T1000 (cell line): ENCODE measurements around the gene MON2.
"Not testable (repeated sequence)": the region's sequence is repeated elsewhere in the genome, so short reads cannot be mapped to it uniquely, and the experiment has no call there.

Experiments
- DNase-seq: peaks from one replicate; lab custom pipeline; 2025; ENCODE audit warnings: mixed read lengths; lab: John Stamatoyannopoulos, UW

MON2 gene

GRCh38 chr12:62471734-62472133 lies 5.1 kb downstream of the MON2 start:
- no peak for DNase-seq

- peak; percentile 3 for DNase-seq
Measured at GRCh38 chr12:62472472-62472871, 5.8 kb downstream of the MON2 start.

GRCh38 chr12:62481843-62482540 lies 15.4 kb downstream of the MON2 start:
- no peak for DNase-seq

- no peak for DNase-seq
Measured at GRCh38 chr12:62482769-62483168, 16.1 kb downstream of the MON2 start.

GRCh38 chr12:62484233-62484632 lies 17.6 kb downstream of the MON2 start:
- no peak for DNase-seq

GRCh38 chr12:62505786-62506185 lies 39.2 kb downstream of the MON2 start:
- no peak for DNase-seq

GRCh38 chr12:62512901-62513300 lies 46.3 kb downstream of the MON2 start:
- DNase-seq = no peak

GRCh38 chr12:62514080-62514479 lies 47.5 kb downstream of the MON2 start:
- DNase-seq = not testable (repeated sequence)

GRCh38 chr12:62516927-62517326 lies 50.3 kb downstream of the MON2 start:
- DNase-seq = no peak

GRCh38 chr12:62517887-62518286 lies 51.3 kb downstream of the MON2 start:
- DNase-seq = no peak

- DNase-seq = no peak
Measured at GRCh38 chr12:62519043-62519442, 52.4 kb downstream of the MON2 start.

GRCh38 chr12:62520361-62520760 lies 53.7 kb downstream of the MON2 start:
- DNase-seq = no peak

GRCh38 chr12:62522984-62523383 lies 56.4 kb downstream of the MON2 start:
- DNase-seq = no peak

- no peak for DNase-seq
Measured at GRCh38 chr12:62523619-62524018, 57.0 kb downstream of the MON2 start.

- DNase-seq = no peak
Measured at GRCh38 chr12:62525271-62525670, 58.6 kb downstream of the MON2 start.

- no peak for DNase-seq
Measured at GRCh38 chr12:62530596-62530995, 64.0 kb downstream of the MON2 start.

- no peak for DNase-seq
Measured at GRCh38 chr12:62532333-62532732, 65.7 kb downstream of the MON2 start.

GRCh38 chr12:62533087-62533754 lies 66.6 kb downstream of the MON2 start:
- DNase-seq = no peak

GRCh38 chr12:62533755-62534107 lies 67.1 kb downstream of the MON2 start:
- no peak for DNase-seq

GRCh38 chr12:62536546-62536945 lies 69.9 kb downstream of the MON2 start:
- no peak for DNase-seq

GRCh38 chr12:62537551-62537950 lies 70.9 kb downstream of the MON2 start:
- DNase-seq = no peak

- no peak for DNase-seq
Measured at GRCh38 chr12:62540354-62540753, 73.7 kb downstream of the MON2 start.

GRCh38 chr12:62542814-62543213 lies 76.2 kb downstream of the MON2 start:
- DNase-seq = no peak

- no peak for DNase-seq
Measured at GRCh38 chr12:62543324-62543723, 76.7 kb downstream of the MON2 start.
